ENCODE data around the gene MVB12B. TPM values are rescaled to one million over a fixed set of nuclear protein-coding genes. Genes with fewer than 3 reads are reported as not detected.

MVB12B gene
- total RNA-seq, 4 donors from 2014 or later: 27.2 to 36.9 (median 33.2) TPM

DNA sequence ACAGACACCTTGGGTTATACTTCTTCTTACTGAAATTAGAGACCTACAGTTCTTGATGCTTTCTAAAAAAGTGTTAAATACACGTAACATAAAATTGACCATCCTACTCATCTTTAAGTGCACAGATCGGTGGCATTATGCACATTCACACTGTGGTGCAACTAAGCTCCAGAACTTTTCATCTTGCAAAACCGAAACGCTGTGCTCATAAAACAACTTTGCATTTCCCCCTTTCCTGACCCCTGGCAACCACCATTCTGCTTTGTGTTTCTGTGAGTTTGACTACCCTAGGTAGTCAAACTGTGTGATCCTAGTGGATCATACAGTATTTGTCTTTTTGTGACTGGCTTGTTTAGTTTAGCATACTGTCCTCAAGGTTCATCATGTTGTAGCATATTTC is 3.9 kb downstream of the MVB12B start:
- Histone ChIP-seq H3K4me3 (no peak overlapping the region), H3K36me3 (no peaks in the 10 kb centered on the region), H3K27me3 (no peaks in the 10 kb centered on the region), H3K9me3 (no peaks in the 10 kb centered on the region), H3K4me1 (peaks cover 0 to 93% (median 36%) of the 10 kb centered on the region in 4 donors), H3K27ac (no peak overlapping the region)
- no peak for DNase-seq (ENCODE audit: low spot score in 2 of 2)
- TF ChIP-seq EP300 (IDR thresholded peaks at IDR 0.05) (no peak), CTCF (IDR thresholded peaks at IDR 0.05) (no peak), POLR2A (IDR thresholded peaks at IDR 0.05) (no peak)
- 79 to 84% methylated on average over 4 of the region's 4 CpGs for whole genome bisulfite sequencing, 2 donors

- no peaks in the 10 kb centered on the region for H3K27me3 ChIP-seq
- H3K36me3 ChIP-seq: no peaks in the 10 kb centered on the region
- WGBS, 2 donors: 60 to 66% methylated on average over 8 of the region's 8 CpGs
- H3K4me3 ChIP-seq: no peak overlapping the region
- no peaks in the 10 kb centered on the region for H3K9me3 ChIP-seq
- H3K4me1 ChIP-seq: peaks cover 0 to 100% (median 40%) of the 10 kb centered on the region in 4 donors
- peak overlapping the region in 1 of 4 donors; percentile 27 for H3K27ac ChIP-seq
- DNase-seq (ENCODE audit: low spot score in 2 of 2): no peak
- TF ChIP-seq CTCF (IDR thresholded peaks at IDR 0.05): no peak
- no peak for TF ChIP-seq EP300 (IDR thresholded peaks at IDR 0.05)
- no peak for TF ChIP-seq POLR2A (IDR thresholded peaks at IDR 0.05)
Measured at GRCh38 chr9:126331964-126332748, 5.5 kb downstream of the MVB12B start.

GRCh38 chr9:126334721-126335621 is 8.3 kb downstream of the MVB12B start:
- WGBS, 2 donors: 37% methylated on average over 8 of the region's 8 CpGs
- DNase-seq (ENCODE audit: low spot score in 2 of 2): no peak
- Histone ChIP-seq H3K36me3 (no peaks in the 10 kb centered on the region), H3K4me1 (peaks cover 0 to 99% (median 41%) of the 10 kb centered on the region in 4 donors), H3K9me3 (no peaks in the 10 kb centered on the region), H3K27me3 (no peaks in the 10 kb centered on the region), H3K4me3 (no peak overlapping the region), H3K27ac (peak overlapping the region; percentile 38 to 87 (median 68))
- TF ChIP-seq POLR2A (IDR thresholded peaks at IDR 0.05) (no peak), EP300 (IDR thresholded peaks at IDR 0.05) (no peak), CTCF (IDR thresholded peaks at IDR 0.05) (no peak)

GRCh38 chr9:126335837-126336735 is 9.5 kb downstream of the MVB12B start:
- TF ChIP-seq POLR2A (IDR thresholded peaks at IDR 0.05) (no peak), EP300 (IDR thresholded peaks at IDR 0.05) (no peak), CTCF (IDR thresholded peaks at IDR 0.05) (no peak)
- no peaks in the 10 kb centered on the region for H3K9me3 ChIP-seq
- no peak for DNase-seq (ENCODE audit: low spot score in 2 of 2)
- no peak overlapping the region for H3K4me3 ChIP-seq
- H3K36me3 ChIP-seq: peaks cover 0 to 8% (median 0%) of the 10 kb centered on the region in 3 donors
- H3K27ac ChIP-seq: peak overlapping the region; percentile 38 to 87 (median 68)
- H3K4me1 ChIP-seq: peaks cover 0 to 93% (median 38%) of the 10 kb centered on the region in 4 donors
- no peaks in the 10 kb centered on the region for H3K27me3 ChIP-seq
- WGBS, 2 donors: 58 to 65% methylated on average over 19 of the region's 19 CpGs

Measured in tibial nerve (tissue), 4 donors.